Small intestine (tissue), 7 donors: ENCODE measurements around the gene SLITRK5. TPM values are rescaled to one million over a fixed set of nuclear protein-coding genes. Genes with fewer than 3 reads are reported as not detected.

ENCODE experiments used
- DNase-seq, 2 donors: peaks; one replicate each; pipeline versions ENCODE4 v3.0.0 to v3.0.0-alpha.2; 2013
- FAIRE-seq: peaks from 2 replicates; lab custom pipeline; 2012; peaks lifted over from hg19 to GRCh38; lab: Jason Lieb, UNC
- H3K27ac ChIP-seq, 3 donors: one replicate each; pipeline ENCODE4 v1.5.1; 2013; ENCODE audit warnings: low read length in 2 of 3, mild to moderate bottlenecking in 2 of 3, control low read depth in 1 of 3, inconsistent platforms in 1 of 3, low read depth in 1 of 3, moderate library complexity in 1 of 3
- H3K27me3 ChIP-seq, 3 donors: one replicate each; pipeline ENCODE4 v1.6.1; 2013; ENCODE audit warnings: low read length in 3 of 3, inconsistent platforms in 1 of 3; ENCODE audit not compliant: control insufficient read depth in 3 of 3, insufficient read depth in 3 of 3
- H3K36me3 ChIP-seq, 3 donors: one replicate each; pipeline ENCODE4 v1.6.1; 2013; ENCODE audit warnings: low read length in 3 of 3, inconsistent platforms in 1 of 3, low read depth in 1 of 3, mild to moderate bottlenecking in 1 of 3, moderate library complexity in 1 of 3; ENCODE audit not compliant: control insufficient read depth in 3 of 3, insufficient read depth in 2 of 3
- H3K4me1 ChIP-seq, 3 donors: one replicate each; pipeline ENCODE4 v1.6.1; 2013; ENCODE audit warnings: low read length in 2 of 3, inconsistent platforms in 1 of 3, low read depth in 1 of 3, mild to moderate bottlenecking in 1 of 3, moderate library complexity in 1 of 3; ENCODE audit not compliant: control insufficient read depth in 3 of 3, insufficient read depth in 2 of 3
- H3K4me3 ChIP-seq, 3 donors: one replicate each; pipeline ENCODE4 v1.5.1; 2013; ENCODE audit warnings: low read length in 3 of 3, control low read depth in 1 of 3, inconsistent platforms in 1 of 3, low read depth in 1 of 3, mild to moderate bottlenecking in 1 of 3, moderate library complexity in 1 of 3
- H3K9me3 ChIP-seq, 2 donors: one replicate each; pipeline ENCODE4 v1.6.1; 2013; ENCODE audit warnings: low read depth in 1 of 2, low read length in 1 of 2; ENCODE audit not compliant: control insufficient read depth in 2 of 2, insufficient read depth in 1 of 2
- WGBS, 3 donors: extraction: QIAGEN DNeasy Blood & Tissue Kit; methylation state at CpG; one replicate each; pipeline ENCODE4 v1.1.7; 2013; 5-methylcytosine and 5-hydroxymethylcytosine counted together
- polyA plus RNA-seq, 4 donors: library from polyadenylated mRNA; stranded (reverse) in 3 of 4; unstranded in 1 of 4; fragments of 200-250 nt in 3 of 4; fragments of 120-200 nt in 1 of 4; gene quantifications; one replicate each; pipeline versions ENCODE4 v1.2.1 to v1.2.3, GENCODE V29; 2013
- donor health status: healthy with polysubstance abuse.
- donor health status: control.
- donor health status: control.
- donor health status: Bipolar disorder and iron deficiency.
- donor health status: healthy.

Gene SLITRK5
- polyA plus RNA-seq, 4 donors: 0.03 to 0.04 TPM; not detected in 2

GRCh38 chr13:87671753-87672605, 808 bp downstream of the SLITRK5 start:
- Histone ChIP-seq H3K4me1 (peaks cover 0 to 7% (median 0%) of the 10 kb centered on the region in 3 donors), H3K27ac (no peak overlapping the region), H3K4me3 (peak overlapping the region in 2 of 3 donors; percentile 20 to 42), H3K36me3 (no peaks in the 10 kb centered on the region), H3K9me3 (peaks cover 0 to 13% of the 10 kb centered on the region in 2 donors), H3K27me3 (peaks cover 0 to 61% (median 39%) of the 10 kb centered on the region in 3 donors)
- WGBS, 3 donors: 2 to 3% (median 2%) methylated on average over 62 to 89 of the region's 89 CpGs
- no peak for FAIRE-seq
- no peak for DNase-seq

- peaks cover 0 to 81% (median 48%) of the 10 kb centered on the region in 3 donors for H3K27me3 ChIP-seq
- 3 to 9% (median 8%) methylated on average over 27 of the region's 27 CpGs for WGBS, 3 donors
- H3K4me3 ChIP-seq: no peak overlapping the region
- FAIRE-seq (no peak), DNase-seq (no peak)
- H3K27ac ChIP-seq: no peak overlapping the region
- peaks cover 0 to 13% (median 0%) of the 10 kb centered on the region in 3 donors for H3K4me1 ChIP-seq
- no peaks in the 10 kb centered on the region for H3K36me3 ChIP-seq
- H3K9me3 ChIP-seq: peaks cover 0 to 15% of the 10 kb centered on the region in 2 donors
Measured at GRCh38 chr13:87674247-87674738, 3.1 kb downstream of the SLITRK5 start.

- no peak for FAIRE-seq
- H3K27me3 ChIP-seq: peaks cover 0 to 77% (median 48%) of the 10 kb centered on the region in 3 donors
Measured at GRCh38 chr13:87675851-87676250, 4.7 kb downstream of the SLITRK5 start.

GRCh38 chr13:87676254-87677042, 5.3 kb downstream of the SLITRK5 start:
- Histone ChIP-seq H3K4me1 (peaks cover 0 to 9% (median 0%) of the 10 kb centered on the region in 3 donors), H3K9me3 (peaks cover 0 to 15% of the 10 kb centered on the region in 2 donors), H3K27ac (no peak overlapping the region), H3K36me3 (no peaks in the 10 kb centered on the region), H3K4me3 (no peak overlapping the region), H3K27me3 (peaks cover 0 to 71% (median 48%) of the 10 kb centered on the region in 3 donors)
- FAIRE-seq (no peak), DNase-seq (no peak)
- 31 to 51% (median 37%) methylated on average over 33 of the region's 33 CpGs for WGBS, 3 donors

More at GRCh38 chr13:87675851-87676250, 4.7 kb downstream of the SLITRK5 start:
- DNase-seq: no peak
- H3K36me3 ChIP-seq: no peaks in the 10 kb centered on the region
- H3K4me1 ChIP-seq: peaks cover 0 to 11% (median 0%) of the 10 kb centered on the region in 3 donors
- no peak overlapping the region for H3K4me3 ChIP-seq
- 39 to 41% (median 40%) methylated on average over 10 of the region's 10 CpGs for WGBS, 3 donors
- no peak overlapping the region for H3K27ac ChIP-seq
- H3K9me3 ChIP-seq: peaks cover 0 to 15% of the 10 kb centered on the region in 2 donors

GRCh38 chr13:87677043-87677495, 5.9 kb downstream of the SLITRK5 start:
- no peak for FAIRE-seq

GRCh38 chr13:87677496-87678371, 6.6 kb downstream of the SLITRK5 start:
- WGBS, 3 donors: 1 to 4% (median 3%) methylated on average over 55 to 60 of the region's 60 CpGs
- Histone ChIP-seq H3K27me3 (peaks cover 0 to 61% (median 42%) of the 10 kb centered on the region in 3 donors), H3K27ac (no peak overlapping the region), H3K36me3 (no peaks in the 10 kb centered on the region), H3K4me1 (peaks cover 0 to 9% (median 0%) of the 10 kb centered on the region in 3 donors), H3K4me3 (peak overlapping the region in 2 of 3 donors; percentile 14 to 27), H3K9me3 (peaks cover 0 to 15% of the 10 kb centered on the region in 2 donors)
- DNase-seq (no peak), FAIRE-seq (no peak)

More at GRCh38 chr13:87677043-87677495, 5.9 kb downstream of the SLITRK5 start:
- Histone ChIP-seq H3K36me3 (no peaks in the 10 kb centered on the region), H3K27ac (no peak overlapping the region), H3K4me1 (peaks cover 0 to 9% (median 0%) of the 10 kb centered on the region in 3 donors), H3K4me3 (peak overlapping the region in 1 of 3 donors; percentile 14), H3K27me3 (peaks cover 0 to 66% (median 45%) of the 10 kb centered on the region in 3 donors), H3K9me3 (peaks cover 0 to 15% of the 10 kb centered on the region in 2 donors)
- WGBS, 3 donors: 14 to 21% (median 19%) methylated on average over 29 of the region's 29 CpGs
- no peak for DNase-seq

- Histone ChIP-seq H3K4me3 (no peak overlapping the region), H3K36me3 (no peaks in the 10 kb centered on the region), H3K4me1 (peaks cover 0 to 9% (median 0%) of the 10 kb centered on the region in 3 donors), H3K9me3 (peaks cover 0 to 15% of the 10 kb centered on the region in 2 donors), H3K27me3 (peaks cover 0 to 55% (median 38%) of the 10 kb centered on the region in 3 donors), H3K27ac (no peak overlapping the region)
- FAIRE-seq (no peak), DNase-seq (no peak)
- WGBS, 3 donors: 4 to 12% (median 9%) methylated on average over 7 to 8 of the region's 8 CpGs
Measured at GRCh38 chr13:87678372-87678752, 7.2 kb downstream of the SLITRK5 start.
